ENCODE measurements around the gene ZNF438. TPM values are rescaled to one million over a fixed set of nuclear protein-coding genes. Genes with fewer than 3 reads are reported as not detected.

Gene ZNF438
- total and polyA plus RNA-seq, 7 experiments from 2014 or later, result 3.9 to 9.4 (median 4.2) TPM

DNA sequence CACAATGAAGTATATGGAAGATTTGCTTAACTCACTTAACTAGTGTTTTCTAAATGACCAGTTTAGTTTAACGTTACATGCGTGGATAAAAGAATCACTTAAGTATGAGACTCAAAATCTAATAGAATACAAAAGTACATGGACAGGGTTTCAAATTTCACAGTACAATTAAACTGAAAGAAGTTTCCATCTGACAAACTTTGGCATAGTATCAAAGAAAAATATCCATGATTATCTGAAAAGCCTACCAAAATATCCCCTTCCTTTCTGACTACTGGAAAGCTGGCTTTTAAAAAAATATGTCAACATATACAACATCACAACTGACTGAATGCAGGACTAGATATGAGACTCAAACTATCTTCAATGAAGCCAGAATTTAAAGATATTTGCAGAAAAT lies 164.8 kb downstream of the ZNF438 start:
- no peaks in the 10 kb centered on the region for H3K27me3 ChIP-seq (ENCODE audit: control insufficient read depth in 2 of 2, insufficient read depth in 2 of 2, low read length in 2 of 2)
- no peak for ATAC-seq
- no peaks in the 10 kb centered on the region for H3K4me1 Mint-ChIP-seq

DNA sequence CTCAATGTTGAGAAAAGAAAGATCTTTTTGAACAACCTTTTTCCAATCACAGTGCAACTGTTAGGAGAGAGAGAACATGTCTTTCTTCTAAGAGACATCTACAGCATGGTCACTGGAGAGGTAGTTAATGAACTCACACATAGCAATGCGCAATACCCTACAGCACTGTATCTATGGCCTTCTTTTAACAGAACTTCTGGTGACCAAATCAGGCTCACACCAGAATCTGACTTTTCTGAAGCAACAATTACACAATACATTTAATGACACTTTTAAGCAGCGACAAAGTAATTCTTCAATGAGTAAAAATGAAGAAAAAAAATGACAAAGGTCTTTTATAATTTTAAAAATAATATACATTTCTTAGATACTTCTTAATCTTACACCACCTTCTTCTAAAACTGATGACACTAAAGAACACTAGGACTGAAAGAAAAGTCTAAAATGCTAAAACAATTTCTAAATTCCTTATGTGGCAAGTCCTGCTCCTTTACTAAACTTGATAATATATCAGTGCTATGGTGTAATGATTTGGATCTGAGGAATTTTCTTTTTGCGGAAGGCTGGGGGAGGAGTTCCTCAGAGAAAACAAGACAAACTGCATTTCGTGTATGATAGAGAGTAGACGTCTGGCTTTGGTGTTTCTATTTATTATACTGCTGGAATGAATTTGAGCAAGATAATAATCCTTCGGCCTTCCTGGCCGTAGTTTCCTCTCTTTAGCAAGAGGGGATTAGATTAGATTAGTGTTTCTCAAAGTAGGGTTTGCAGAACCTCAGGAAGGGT lies 166.3 kb downstream of the ZNF438 start:
- Mint-ChIP-seq H3K27me3 (no peaks in the 10 kb centered on the region), H3K27ac (no peak overlapping the region), H3K4me3 (no peak overlapping the region), H3K9me3 (no peaks in the 10 kb centered on the region), H3K36me3 (peaks cover 0 to 4% (median 0%) of the 10 kb centered on the region in 5 donors), H3K4me1 (peaks cover 0 to 2% (median 0%) of the 10 kb centered on the region in 7 donors)
- ATAC-seq (no peak), DNase-seq (no peak)
- H3K27me3 ChIP-seq (ENCODE audit: control insufficient read depth in 2 of 2, insufficient read depth in 2 of 2, low read length in 2 of 2), result no peaks in the 10 kb centered on the region
- H3K4me3 ChIP-seq (ENCODE audit: low read length), result no peak overlapping the region
- H3K9me3 ChIP-seq (ENCODE audit: control insufficient read depth in 2 of 3, low read length in 3 of 3), result no peaks in the 10 kb centered on the region
- intact Hi-C loops (cut with micrococcal nuclease), result no loop called here
- POLR2A ChIA-PET, result no interaction called here
- H3K36me3 ChIP-seq (ENCODE audit: control insufficient read depth in 2 of 3, insufficient read depth in 3 of 3, low read length in 3 of 3), result no peaks in the 10 kb centered on the region
- H3K27ac ChIP-seq (ENCODE audit: low read depth, low read length), result no peak overlapping the region
- H3K4me1 ChIP-seq (ENCODE audit: control insufficient read depth in 2 of 2, insufficient read depth in 2 of 2, low read length in 2 of 2), result no peaks in the 10 kb centered on the region
- CTCF ChIA-PET, result no interaction called here

More for the DNA sequence above, 164.8 kb downstream of the ZNF438 start:
- POLR2A ChIA-PET, result no interaction called here
- H3K9me3 ChIP-seq (ENCODE audit: control insufficient read depth in 2 of 3, low read length in 3 of 3), result no peaks in the 10 kb centered on the region
- H3K36me3 Mint-ChIP-seq, result peaks cover 0 to 8% (median 0%) of the 10 kb centered on the region in 5 donors
- no peaks in the 10 kb centered on the region for H3K27me3 Mint-ChIP-seq
- no peak overlapping the region for H3K4me3 ChIP-seq (ENCODE audit: low read length)
- no peaks in the 10 kb centered on the region for H3K9me3 Mint-ChIP-seq
- H3K27ac ChIP-seq (ENCODE audit: low read depth, low read length), result no peak overlapping the region
- no peaks in the 10 kb centered on the region for H3K36me3 ChIP-seq (ENCODE audit: control insufficient read depth in 2 of 3, insufficient read depth in 3 of 3, low read length in 3 of 3)
- CTCF ChIA-PET, result no interaction called here
- DNase-seq, result no peak
- H3K27ac Mint-ChIP-seq, result no peak overlapping the region
- H3K4me1 ChIP-seq (ENCODE audit: control insufficient read depth in 2 of 2, insufficient read depth in 2 of 2, low read length in 2 of 2), result no peaks in the 10 kb centered on the region
- intact Hi-C loops (cut with micrococcal nuclease), result no loop called here
- H3K4me3 Mint-ChIP-seq, result no peak overlapping the region

- H3K4me3 ChIP-seq (ENCODE audit: low read length), result no peak overlapping the region
- H3K9me3 ChIP-seq (ENCODE audit: control insufficient read depth in 2 of 3, low read length in 3 of 3), result no peaks in the 10 kb centered on the region
- H3K4me1 Mint-ChIP-seq, result peaks cover 0 to 3% (median 0%) of the 10 kb centered on the region in 7 donors
- H3K4me1 ChIP-seq (ENCODE audit: control insufficient read depth in 2 of 2, insufficient read depth in 2 of 2, low read length in 2 of 2), result no peaks in the 10 kb centered on the region
- intact Hi-C loops (cut with micrococcal nuclease), result no loop called here
- DNase-seq (no peak), ATAC-seq (no peak)
- H3K27me3 Mint-ChIP-seq, result no peaks in the 10 kb centered on the region
- H3K4me3 Mint-ChIP-seq, result no peak overlapping the region
- H3K27me3 ChIP-seq (ENCODE audit: control insufficient read depth in 2 of 2, insufficient read depth in 2 of 2, low read length in 2 of 2), result no peaks in the 10 kb centered on the region
- H3K27ac Mint-ChIP-seq, result no peak overlapping the region
- ChIA-PET CTCF (no interaction called here), POLR2A (no interaction called here)
- H3K36me3 ChIP-seq (ENCODE audit: control insufficient read depth in 2 of 3, insufficient read depth in 3 of 3, low read length in 3 of 3), result no peaks in the 10 kb centered on the region
- no peak overlapping the region for H3K27ac ChIP-seq (ENCODE audit: low read depth, low read length)
- no peaks in the 10 kb centered on the region for H3K9me3 Mint-ChIP-seq
- H3K36me3 Mint-ChIP-seq, result peaks cover 0 to under 1% (median 0%) of the 10 kb centered on the region in 5 donors
Observed at GRCh38 chr10:30863516-30864210, 168.0 kb downstream of the ZNF438 start.

- ChIA-PET POLR2A (no interaction called here), CTCF (no interaction called here)
- H3K4me1 Mint-ChIP-seq, result peaks cover 0 to 3% (median 0%) of the 10 kb centered on the region in 7 donors
- peaks cover 0 to 2% (median 0%) of the 10 kb centered on the region in 5 donors for H3K36me3 Mint-ChIP-seq
- no peaks in the 10 kb centered on the region for H3K9me3 Mint-ChIP-seq
- ATAC-seq (no peak), DNase-seq (no peak)
- no peak overlapping the region for H3K27ac Mint-ChIP-seq
- no peaks in the 10 kb centered on the region for H3K27me3 Mint-ChIP-seq
- intact Hi-C loops (cut with micrococcal nuclease), result no loop called here
- H3K27me3 ChIP-seq (ENCODE audit: control insufficient read depth in 2 of 2, insufficient read depth in 2 of 2, low read length in 2 of 2), result no peaks in the 10 kb centered on the region
- H3K4me1 ChIP-seq (ENCODE audit: control insufficient read depth in 2 of 2, insufficient read depth in 2 of 2, low read length in 2 of 2), result no peaks in the 10 kb centered on the region
- no peak overlapping the region for H3K27ac ChIP-seq (ENCODE audit: low read depth, low read length)
- H3K36me3 ChIP-seq (ENCODE audit: control insufficient read depth in 2 of 3, insufficient read depth in 3 of 3, low read length in 3 of 3), result no peaks in the 10 kb centered on the region
- H3K9me3 ChIP-seq (ENCODE audit: control insufficient read depth in 2 of 3, low read length in 3 of 3), result no peaks in the 10 kb centered on the region
- no peak overlapping the region for H3K4me3 Mint-ChIP-seq
- H3K4me3 ChIP-seq (ENCODE audit: low read length), result no peak overlapping the region
Observed at GRCh38 chr10:30862486-30862885, 169.2 kb downstream of the ZNF438 start.

DNA sequence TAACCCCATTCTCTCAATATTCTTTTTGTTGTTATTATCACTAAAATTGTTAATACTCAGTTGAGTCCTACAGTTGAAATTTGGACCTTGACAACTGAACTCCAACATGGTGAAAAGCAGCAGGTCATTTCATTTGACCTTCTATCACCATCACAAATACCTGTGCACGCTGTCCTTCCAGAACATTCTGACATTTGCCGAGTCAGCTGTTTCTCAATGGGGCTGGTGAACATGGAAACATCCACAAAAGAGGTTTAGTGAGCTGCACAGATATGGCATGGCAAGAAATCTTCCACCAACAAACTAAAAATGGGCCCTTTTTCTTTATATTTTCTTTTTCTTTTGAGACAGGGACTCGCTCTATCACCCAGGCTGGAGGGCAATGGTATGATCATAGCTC lies 169.7 kb downstream of the ZNF438 start:
- no peak overlapping the region for H3K27ac Mint-ChIP-seq

DNA sequence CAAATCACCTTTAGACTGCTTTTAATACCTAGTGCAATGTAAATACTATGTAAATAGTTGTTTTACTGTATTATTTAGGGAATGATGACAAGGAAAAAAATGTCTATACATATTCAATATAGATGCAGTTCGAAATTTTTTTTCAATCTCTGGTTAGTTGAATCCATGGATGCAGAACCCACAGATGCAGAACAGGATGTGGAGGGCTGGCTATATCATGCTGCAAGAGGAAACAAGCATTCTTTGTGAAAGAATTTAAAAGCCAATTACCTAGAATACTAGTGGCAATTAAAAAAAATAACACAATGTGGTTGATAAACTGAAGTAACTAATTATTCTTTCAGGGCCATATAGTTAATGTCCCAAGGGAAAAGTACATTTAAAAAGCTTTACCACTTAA lies 170.4 kb downstream of the ZNF438 start:
- peaks cover 0 to 3% (median 0%) of the 10 kb centered on the region in 7 donors for H3K4me1 Mint-ChIP-seq
- no peak overlapping the region for H3K4me3 Mint-ChIP-seq
- H3K9me3 Mint-ChIP-seq, result no peaks in the 10 kb centered on the region
- H3K36me3 Mint-ChIP-seq, result peaks cover 0 to 2% (median 0%) of the 10 kb centered on the region in 5 donors
- no peak overlapping the region for H3K27ac ChIP-seq (ENCODE audit: low read depth, low read length)
- no peak overlapping the region for H3K27ac Mint-ChIP-seq
- no peaks in the 10 kb centered on the region for H3K9me3 ChIP-seq (ENCODE audit: control insufficient read depth in 2 of 3, low read length in 3 of 3)
- POLR2A ChIA-PET, result no interaction called here
- no peaks in the 10 kb centered on the region for H3K27me3 Mint-ChIP-seq
- no peaks in the 10 kb centered on the region for H3K36me3 ChIP-seq (ENCODE audit: control insufficient read depth in 2 of 3, insufficient read depth in 3 of 3, low read length in 3 of 3)
- DNase-seq (no peak), ATAC-seq (no peak)
- H3K4me3 ChIP-seq (ENCODE audit: low read length), result no peak overlapping the region
- intact Hi-C loops (cut with micrococcal nuclease), result no loop called here
- no peaks in the 10 kb centered on the region for H3K4me1 ChIP-seq (ENCODE audit: control insufficient read depth in 2 of 2, insufficient read depth in 2 of 2, low read length in 2 of 2)
- H3K27me3 ChIP-seq (ENCODE audit: control insufficient read depth in 2 of 2, insufficient read depth in 2 of 2, low read length in 2 of 2), result no peaks in the 10 kb centered on the region
- CTCF ChIA-PET, result interaction anchor here (0.7 kb wide), 1 partner anchor 77 kb away, joined by 3 read pairs; no protein-coding TSS in a partner anchor

More for the DNA sequence above, 169.7 kb downstream of the ZNF438 start:
- H3K27ac ChIP-seq (ENCODE audit: low read depth, low read length), result no peak overlapping the region
- peaks cover 0 to 3% (median 0%) of the 10 kb centered on the region in 7 donors for H3K4me1 Mint-ChIP-seq
- ChIA-PET POLR2A (no interaction called here), CTCF (no interaction called here)
- H3K9me3 Mint-ChIP-seq, result no peaks in the 10 kb centered on the region
- no peaks in the 10 kb centered on the region for H3K27me3 ChIP-seq (ENCODE audit: control insufficient read depth in 2 of 2, insufficient read depth in 2 of 2, low read length in 2 of 2)
- H3K4me1 ChIP-seq (ENCODE audit: control insufficient read depth in 2 of 2, insufficient read depth in 2 of 2, low read length in 2 of 2), result no peaks in the 10 kb centered on the region
- no peak overlapping the region for H3K4me3 Mint-ChIP-seq
- ATAC-seq (no peak), DNase-seq (no peak)
- intact Hi-C loops (cut with micrococcal nuclease), result no loop called here
- no peaks in the 10 kb centered on the region for H3K36me3 ChIP-seq (ENCODE audit: control insufficient read depth in 2 of 3, insufficient read depth in 3 of 3, low read length in 3 of 3)
- H3K9me3 ChIP-seq (ENCODE audit: control insufficient read depth in 2 of 3, low read length in 3 of 3), result no peaks in the 10 kb centered on the region
- peaks cover 0 to 2% (median 0%) of the 10 kb centered on the region in 5 donors for H3K36me3 Mint-ChIP-seq
- H3K4me3 ChIP-seq (ENCODE audit: low read length), result no peak overlapping the region
- no peaks in the 10 kb centered on the region for H3K27me3 Mint-ChIP-seq

Data from naive thymus-derived CD4-positive, alpha-beta T cell (primary cell).